CD14-positive monocyte (primary cell): ENCODE results near the gene NTN4. TPM values are rescaled to one million over a fixed set of nuclear protein-coding genes. Genes with fewer than 3 reads are reported as not detected.

Source experiments
- DNase-seq, 3 donors: peaks; one replicate each; pipeline ENCODE4 v3.0.0-alpha.2; 2011 to 2022
- H2AFZ ChIP-seq: 2 replicates; pipeline ENCODE4 v1.6.0; 2012; ENCODE audit warnings: mild to moderate bottlenecking, low read depth, low read length, inconsistent platforms; ENCODE audit not compliant: insufficient read depth, poor library complexity, severe bottlenecking
- H3K27ac ChIP-seq, 2 donors: 1 replicate in 1 of 2; 2 replicates in 1 of 2; pipeline ENCODE4 v1.5.1; 2012 to 2013; ENCODE audit warnings: low read length in 2 of 2, control low read depth in 1 of 2, inconsistent platforms in 1 of 2, low read depth in 1 of 2, mild to moderate bottlenecking in 1 of 2
- H3K27me3 ChIP-seq, 2 donors: one replicate each; pipeline versions ENCODE4 v1.6.0 to v1.6.1; 2011 to 2013; ENCODE audit warnings: low read length in 2 of 2; ENCODE audit not compliant: control insufficient read depth in 2 of 2, insufficient read depth in 2 of 2
- H3K36me3 ChIP-seq, 2 donors: replicated peaks in 1 of 2; 1 replicate in 1 of 2; 2 replicates in 1 of 2; pipeline versions ENCODE4 v1.5.1 to v1.6.1; 2012 to 2013; ENCODE audit warnings: low read length in 2 of 2, control low read depth in 1 of 2, inconsistent platforms in 1 of 2, mild to moderate bottlenecking in 1 of 2; ENCODE audit not compliant: insufficient read depth in 2 of 2, control insufficient read depth in 1 of 2
- H3K4me1 ChIP-seq, 2 donors: 1 replicate in 1 of 2; 2 replicates in 1 of 2; pipeline versions ENCODE4 v1.5.1 to v1.6.1; 2012 to 2013; ENCODE audit warnings: low read length in 2 of 2, control low read depth in 1 of 2, inconsistent platforms in 1 of 2, mild to moderate bottlenecking in 1 of 2, moderate library complexity in 1 of 2; ENCODE audit not compliant: insufficient read depth in 2 of 2, control insufficient read depth in 1 of 2
- H3K4me2 ChIP-seq: replicated peaks from 2 replicates; pipeline ENCODE3; 2012; ENCODE audit warnings: low read length, moderate library complexity, mild to moderate bottlenecking; ENCODE audit not compliant: poor library complexity, severe bottlenecking; ENCODE audit errors: extremely low read depth
- H3K4me3 ChIP-seq, 3 experiments: fragments of 200-600 bp in 1 of 3; sonication (generic) in 1 of 3; replicated peaks in 1 of 3; 1 replicate in 2 of 3; 2 replicates in 1 of 3; pipeline ENCODE4 v1.5.1; 2011 to 2013; ENCODE audit warnings: low read length in 3 of 3, mild to moderate bottlenecking in 3 of 3, control low read depth in 2 of 3, low read depth in 2 of 3, inconsistent platforms in 1 of 3, moderate library complexity in 1 of 3
- H3K79me2 ChIP-seq: 2 replicates; pipeline ENCODE4 v1.6.0; 2012; ENCODE audit warnings: mild to moderate bottlenecking, control low read depth, inconsistent platforms, low read length, moderate library complexity; ENCODE audit not compliant: insufficient read depth
- H3K9ac ChIP-seq: 2 replicates; pipeline ENCODE4 v1.6.0; 2017; ENCODE audit warnings: low read length, mild to moderate bottlenecking; ENCODE audit not compliant: insufficient read depth, poor library complexity, severe bottlenecking
- H3K9me3 ChIP-seq, 2 donors: replicated peaks in 1 of 2; 1 replicate in 1 of 2; 2 replicates in 1 of 2; pipeline versions ENCODE4 v1.5.1 to v1.6.1; 2012 to 2013; ENCODE audit warnings: low read length in 2 of 2, control low read depth in 1 of 2; ENCODE audit not compliant: control insufficient read depth in 1 of 2, insufficient read depth in 1 of 2
- H4K20me1 ChIP-seq: 2 replicates; pipeline ENCODE4 v1.6.0; 2012; ENCODE audit warnings: mild to moderate bottlenecking, low read length, control low read depth, moderate library complexity; ENCODE audit not compliant: insufficient read depth
- H3K27ac Mint-ChIP-seq, 7 donors: one replicate each; pipeline ENCODE4 v1.8.0; 2020; ENCODE audit warnings: mild to moderate bottlenecking in 7 of 7, mixed read lengths in 7 of 7, moderate library complexity in 6 of 7, inconsistent platforms in 2 of 7
- H3K27me3 Mint-ChIP-seq, 3 donors: one replicate each; pipeline ENCODE4 v1.8.0; 2021 to 2022; ENCODE audit warnings: low read depth in 3 of 3, mild to moderate bottlenecking in 3 of 3, mixed read lengths in 3 of 3, moderate library complexity in 3 of 3, inconsistent platforms in 1 of 3
- H3K36me3 Mint-ChIP-seq, 2 donors: one replicate each; pipeline ENCODE4 v1.8.0; 2020; ENCODE audit warnings: mixed read lengths in 2 of 2, inconsistent platforms in 1 of 2, mild to moderate bottlenecking in 1 of 2
- H3K4me1 Mint-ChIP-seq: one replicate; pipeline ENCODE4 v1.8.0; 2020; ENCODE audit warnings: mild to moderate bottlenecking, mixed read lengths
- H3K4me3 Mint-ChIP-seq, 2 donors: one replicate each; pipeline ENCODE4 v1.8.0; 2020; ENCODE audit warnings: mild to moderate bottlenecking in 2 of 2, mixed read lengths in 2 of 2, moderate library complexity in 1 of 2
- H3K9me3 Mint-ChIP-seq, 7 donors: one replicate each; pipeline ENCODE4 v1.8.0; 2020 to 2022; ENCODE audit warnings: mixed read lengths in 7 of 7, mild to moderate bottlenecking in 6 of 7, moderate library complexity in 6 of 7, inconsistent platforms in 2 of 7
- CTCF ChIP-seq: fragments of 200-600 bp; IDR thresholded peaks from one replicate; pipeline ENCODE4 v1.8.0; 2022; ENCODE audit warnings: antibody characterized with exemption, mild to moderate bottlenecking
- WGBS: methylation state at CpG from one replicate; pipeline ENCODE4 v1.1.5; 2013; ENCODE audit warnings: missing lambda C conversion rate; ENCODE audit not compliant: insufficient coverage; 5-methylcytosine and 5-hydroxymethylcytosine counted together
- intact Hi-C, 2 donors: fragments of 100-400 bp; cut with micrococcal nuclease; formaldehyde crosslinking; loops; one replicate each; pipeline versions ENCODE4 v1.15.0 to v1.15.1; 2023
- polyA plus RNA-seq, 3 donors: library from polyadenylated mRNA; depleted of rRNA in 1 of 3; unstranded in 2 of 3; stranded (reverse) in 1 of 3; fragments of 300-500 nt in 2 of 3; fragments of >200 nt in 1 of 3; fragmentation: Illumina TruSeq in 2 of 3; gene quantifications; 1 replicate in 2 of 3; 2 replicates in 1 of 3; pipeline ENCODE4 v1.2.3, GENCODE V29; 2012 to 2021

Gene NTN4
- polyA plus RNA-seq, 3 donors = not detected

DNA sequence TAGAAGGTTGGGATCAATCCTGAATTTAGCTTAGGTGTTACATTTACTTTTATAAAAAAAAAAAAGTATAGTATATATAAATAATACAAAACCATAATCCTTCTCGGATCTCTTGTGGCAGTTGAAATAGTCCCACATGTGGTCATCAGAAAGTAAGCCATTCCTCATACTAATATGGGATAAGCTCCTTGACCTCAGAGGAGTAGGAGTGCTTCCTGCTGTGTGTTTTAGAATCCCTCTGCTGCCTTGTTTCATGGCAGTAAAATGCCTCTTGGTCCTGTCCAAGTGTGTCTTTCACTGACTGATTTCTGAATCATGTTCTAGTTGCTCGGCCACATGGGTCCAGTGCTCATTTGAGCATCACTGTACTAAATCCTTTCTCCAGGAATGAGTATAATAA, 117.0 kb downstream of the NTN4 start:
- no peak overlapping the region for H3K9ac ChIP-seq
- peaks cover 0 to 2% (median 0%) of the 10 kb centered on the region in 7 donors for H3K9me3 Mint-ChIP-seq
- H3K27ac Mint-ChIP-seq = no peak overlapping the region
- no peak overlapping the region for H3K27ac ChIP-seq
- no peaks in the 10 kb centered on the region for H3K27me3 ChIP-seq
- no CpG with 5 or more reads among the region's 2 CpGs for WGBS
- no peak overlapping the region for H3K4me3 ChIP-seq
- no peak overlapping the region for H3K4me3 Mint-ChIP-seq
- no peaks in the 10 kb centered on the region for H3K9me3 ChIP-seq
- peaks cover 2 to 8% (median 2%) of the 10 kb centered on the region in 3 donors for H3K27me3 Mint-ChIP-seq
- H2AFZ ChIP-seq = no peak overlapping the region
- DNase-seq = no peak
- H3K4me1 Mint-ChIP-seq = no peaks in the 10 kb centered on the region
- TF ChIP-seq CTCF = no peak
- H3K79me2 ChIP-seq = no peaks in the 10 kb centered on the region
- no peaks in the 10 kb centered on the region for H3K4me1 ChIP-seq
- no peaks in the 10 kb centered on the region for H3K36me3 ChIP-seq
- intact Hi-C loops = no loop called here
- no peaks in the 10 kb centered on the region for H4K20me1 ChIP-seq
- H3K36me3 Mint-ChIP-seq = no peaks in the 10 kb centered on the region
- no peak overlapping the region for H3K4me2 ChIP-seq

DNA sequence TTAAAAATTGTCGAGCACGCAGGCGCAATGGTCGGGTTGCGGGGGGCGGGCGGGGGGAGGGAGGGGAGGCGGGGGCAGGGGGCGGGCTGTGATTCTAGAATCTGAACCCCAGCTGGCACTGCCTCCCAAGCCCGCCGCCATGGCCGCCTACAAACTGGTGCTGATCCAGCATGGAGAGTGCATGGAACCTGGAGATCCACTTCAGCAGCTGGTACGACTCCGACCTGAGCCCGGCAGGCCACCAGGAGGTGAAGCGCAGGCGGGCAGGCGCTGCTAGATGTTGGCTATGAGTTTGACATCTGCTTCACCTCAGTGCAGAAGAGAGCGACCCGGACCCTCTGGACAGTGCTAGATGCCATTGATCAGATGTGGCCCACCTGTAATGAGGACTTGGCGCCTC, 118.4 kb downstream of the NTN4 start:
- H3K4me3 Mint-ChIP-seq = no peak overlapping the region
- H3K9me3 Mint-ChIP-seq = peaks cover 0 to 2% (median 0%) of the 10 kb centered on the region in 7 donors
- Histone ChIP-seq H3K4me3 (no peak overlapping the region), H3K9ac (no peak overlapping the region), H4K20me1 (no peaks in the 10 kb centered on the region), H3K4me2 (no peak overlapping the region), H3K36me3 (no peaks in the 10 kb centered on the region), H3K79me2 (no peaks in the 10 kb centered on the region), H3K9me3 (no peaks in the 10 kb centered on the region), H3K27me3 (no peaks in the 10 kb centered on the region), H2AFZ (no peak overlapping the region), H3K4me1 (no peaks in the 10 kb centered on the region), H3K27ac (no peak overlapping the region)
- intact Hi-C loops = no loop called here
- WGBS = 92% methylated on average over 12 of the region's 21 CpGs
- no peaks in the 10 kb centered on the region for H3K4me1 Mint-ChIP-seq
- DNase-seq = no peak
- H3K36me3 Mint-ChIP-seq = no peaks in the 10 kb centered on the region
- TF ChIP-seq CTCF = no peak
- no peak overlapping the region for H3K27ac Mint-ChIP-seq
- peaks cover 2 to 11% (median 2%) of the 10 kb centered on the region in 3 donors for H3K27me3 Mint-ChIP-seq
